HepG2 (cell line): Measurements from ENCODE around the gene UQCRC1. TPM values are rescaled to one million over a fixed set of nuclear protein-coding genes. Genes with fewer than 3 reads are reported as not detected.
A peak's percentile ranks its signal among the peaks of the same experiment; 100 is the strongest.

ENCODE experiments used
- CEBPG ChIP-seq: IDR thresholded peaks from 2 replicates; pipeline ENCODE4 v1.6.1; 2016
- CHD2 ChIP-seq: IDR thresholded peaks from 2 replicates; pipeline ENCODE4 v1.6.1; 2011; ENCODE audit warnings: low read depth, low read length, improper control_type of control experiment
- DPF2 ChIP-seq: sonication (generic); formaldehyde crosslinking; IDR thresholded peaks from 2 replicates; pipeline ENCODE4 v1.4.0; 2020; ENCODE audit warnings: mild to moderate bottlenecking, low read depth, missing genetic modification reagents, borderline replicate concordance
- ERF ChIP-seq: IDR thresholded peaks from 2 replicates; pipeline ENCODE4 v1.6.1; 2018; ENCODE audit warnings: missing biosample characterization, missing genetic modification reagents
- FOXA1 ChIP-seq, 2 experiments: fragments of 450-650 bp in 1 of 2; sonication (generic) in 1 of 2; formaldehyde crosslinking in 1 of 2; IDR thresholded peaks; 2 replicates each; pipeline versions ENCODE4 v1.4.0 to v1.6.1; 2016 to 2020; ENCODE audit warnings: missing genetic modification reagents in 1 of 2
- FOXA3 ChIP-seq: IDR thresholded peaks from 2 replicates; pipeline ENCODE4 v1.6.1; 2016; ENCODE audit warnings: missing genetic modification reagents, missing compliant biosample characterization
- HDAC2 ChIP-seq: sonication (generic); formaldehyde crosslinking; IDR thresholded peaks from 2 replicates; pipeline ENCODE4 v1.4.0; 2020; ENCODE audit warnings: missing genetic modification reagents
- HNRNPH1 ChIP-seq: fragments of 200-400 bp; formaldehyde crosslinking; optimal IDR thresholded peaks from 2 replicates; pipeline ENCODE3; 2017; ENCODE audit warnings: mild to moderate bottlenecking, low read depth, low read length
- IRX3 ChIP-seq: sonication (generic); formaldehyde crosslinking; IDR thresholded peaks from 2 replicates; pipeline ENCODE4 v1.8.1; 2023; ENCODE audit warnings: mild to moderate bottlenecking, low read depth, missing genetic modification reagents, borderline replicate concordance
- JDP2 ChIP-seq: sonication (generic); formaldehyde crosslinking; IDR thresholded peaks from 2 replicates; pipeline ENCODE4 v1.8.1; 2022; ENCODE audit warnings: missing genetic modification reagents, borderline replicate concordance
- MYNN ChIP-seq: sonication (generic); formaldehyde crosslinking; IDR thresholded peaks from 2 replicates; pipeline ENCODE4 v1.4.0; 2020; ENCODE audit warnings: mild to moderate bottlenecking, low read depth, missing genetic modification reagents
- SMC3 ChIP-seq: IDR thresholded peaks from 2 replicates; pipeline ENCODE4 v1.6.1; 2011; ENCODE audit warnings: low read length, improper control_type of control experiment
- SNRNP70 ChIP-seq: fragments of 200-400 bp; formaldehyde crosslinking; IDR thresholded peaks from 2 replicates; pipeline ENCODE4 v1.6.1; 2017; ENCODE audit warnings: mild to moderate bottlenecking, low read depth, low read length, moderate library complexity
- ZBTB1 ChIP-seq: sonication (generic); formaldehyde crosslinking; IDR thresholded peaks from 2 replicates; pipeline ENCODE4 v1.4.0; 2020; ENCODE audit warnings: missing genetic modification reagents, borderline replicate concordance
- ZFP37 ChIP-seq: sonication (generic); formaldehyde crosslinking; IDR thresholded peaks from 2 replicates; pipeline ENCODE4 v1.4.0; 2020; ENCODE audit warnings: missing genetic modification reagents, borderline replicate concordance
- ZHX1 ChIP-seq: sonication (generic); formaldehyde crosslinking; IDR thresholded peaks from 2 replicates; pipeline ENCODE4 v1.8.1; 2022; ENCODE audit warnings: low read depth, mild to moderate bottlenecking, missing genetic modification reagents
- ZMAT5 ChIP-seq: sonication (generic); formaldehyde crosslinking; IDR thresholded peaks from 2 replicates; pipeline ENCODE4 v1.5.0; 2020; ENCODE audit warnings: mild to moderate bottlenecking, low read depth, missing genetic modification reagents, borderline replicate concordance
- ZNF124 ChIP-seq: sonication (generic); formaldehyde crosslinking; IDR thresholded peaks from 2 replicates; pipeline ENCODE4 v1.4.0; 2020; ENCODE audit warnings: missing genetic modification reagents
- ZNF24 ChIP-seq: fragments of 450-650 bp; IDR thresholded peaks from 2 replicates; pipeline ENCODE4 v1.6.1; 2017; ENCODE audit warnings: antibody characterized with exemption, mild to moderate bottlenecking
- ZNF274 ChIP-seq: sonication (generic); formaldehyde crosslinking; IDR thresholded peaks from 2 replicates; pipeline ENCODE4 v1.5.1; 2020; ENCODE audit warnings: mild to moderate bottlenecking, missing genetic modification reagents
- ZNF362 ChIP-seq: sonication (generic); formaldehyde crosslinking; IDR thresholded peaks from 2 replicates; pipeline ENCODE4 v1.4.0; 2020; ENCODE audit warnings: missing genetic modification reagents, mild to moderate bottlenecking, borderline replicate concordance
- ZNF841 ChIP-seq: sonication (generic); formaldehyde crosslinking; IDR thresholded peaks from 2 replicates; pipeline ENCODE4 v1.8.1; 2023; ENCODE audit warnings: missing genetic modification reagents, borderline replicate concordance
- polyA plus RNA-seq, 8 experiments: library from polyadenylated mRNA; depleted of rRNA in 3 of 8; stranded (reverse) in 7 of 8; unstranded in 1 of 8; fragments of >200 nt; fragmentation: Illumina TruSeq in 4 of 8; extraction: Trizol in 4 of 8; gene quantifications; 2 replicates each; pipeline versions ENCODE4 v1.2.1 to v1.2.3, GENCODE V29; 2011 to 2016; ENCODE audit warnings: low read depth in 4 of 8, missing spikeins in 1 of 8, mixed read lengths in 1 of 8; ENCODE audit not compliant: insufficient read depth in 1 of 8
- total RNA-seq, 5 experiments: library from RNA; depleted of rRNA; stranded (reverse); fragments of >200 nt; fragmentation: Illumina TruSeq; extraction: Trizol; gene quantifications; 2 replicates each; pipeline ENCODE4 v1.2.3, GENCODE V29; 2016; ENCODE audit warnings: low read depth in 1 of 5
- TF ChIP-seq, protein P1 (sequence below): sonication (generic); formaldehyde crosslinking; IDR thresholded peaks from 2 replicates; pipeline ENCODE4 v1.5.0; 2020; ENCODE audit warnings: mild to moderate bottlenecking, missing genetic modification reagents

The UQCRC1 gene
- total and polyA plus RNA-seq, 2 of the 13 experiments (the other 11 are each of a cell fraction or from before 2014, with no cell fraction given), result 316 to 680 TPM

GRCh38 chr3:48609088-48610005 lies at the start of gene UQCRC1 (continued):
- no peak for TF ChIP-seq FOXA1 (IDR thresholded peaks at IDR 0.05)
- TF ChIP-seq FOXA1 (CRISPR knock-in tag; IDR thresholded peaks at IDR 0.05), result no peak
- TF ChIP-seq ZBTB1 (CRISPR knock-in tag), result no peak
- TF ChIP-seq JDP2 (CRISPR knock-in tag), result no peak; the same call in 1 of the 2 replicates
- TF ChIP-seq DPF2 (CRISPR knock-in tag), result no peak
- peak; percentile 97 for TF ChIP-seq ZHX1
- no peak for TF ChIP-seq ZNF24
- no peak for TF ChIP-seq CHD2
- TF ChIP-seq, protein P1, sequence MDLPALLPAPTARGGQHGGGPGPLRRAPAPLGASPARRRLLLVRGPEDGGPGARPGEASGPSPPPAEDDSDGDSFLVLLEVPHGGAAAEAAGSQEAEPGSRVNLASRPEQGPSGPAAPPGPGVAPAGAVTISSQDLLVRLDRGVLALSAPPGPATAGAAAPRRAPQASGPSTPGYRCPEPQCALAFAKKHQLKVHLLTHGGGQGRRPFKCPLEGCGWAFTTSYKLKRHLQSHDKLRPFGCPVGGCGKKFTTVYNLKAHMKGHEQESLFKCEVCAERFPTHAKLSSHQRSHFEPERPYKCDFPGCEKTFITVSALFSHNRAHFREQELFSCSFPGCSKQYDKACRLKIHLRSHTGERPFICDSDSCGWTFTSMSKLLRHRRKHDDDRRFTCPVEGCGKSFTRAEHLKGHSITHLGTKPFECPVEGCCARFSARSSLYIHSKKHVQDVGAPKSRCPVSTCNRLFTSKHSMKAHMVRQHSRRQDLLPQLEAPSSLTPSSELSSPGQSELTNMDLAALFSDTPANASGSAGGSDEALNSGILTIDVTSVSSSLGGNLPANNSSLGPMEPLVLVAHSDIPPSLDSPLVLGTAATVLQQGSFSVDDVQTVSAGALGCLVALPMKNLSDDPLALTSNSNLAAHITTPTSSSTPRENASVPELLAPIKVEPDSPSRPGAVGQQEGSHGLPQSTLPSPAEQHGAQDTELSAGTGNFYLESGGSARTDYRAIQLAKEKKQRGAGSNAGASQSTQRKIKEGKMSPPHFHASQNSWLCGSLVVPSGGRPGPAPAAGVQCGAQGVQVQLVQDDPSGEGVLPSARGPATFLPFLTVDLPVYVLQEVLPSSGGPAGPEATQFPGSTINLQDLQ, result peak; percentile 83
- peak; percentile 71 for TF ChIP-seq HDAC2 (CRISPR knock-in tag)
- TF ChIP-seq SMC3, result peak; percentile 4; the same call in 1 of the 2 replicates
- peak; percentile 82; the same call in 1 of the 2 replicates for TF ChIP-seq ERF (CRISPR knock-in tag)
- 0 out of 2 replicates have a peak, but pooled peaks have one; percentile 50 for TF ChIP-seq ZNF124
- TF ChIP-seq ZNF274, result peak; percentile 54
- no peak for TF ChIP-seq FOXA3 (CRISPR knock-in tag)
- no peak for TF ChIP-seq IRX3 (CRISPR knock-in tag)
- TF ChIP-seq ZFP37 (CRISPR knock-in tag), result no peak; the same call in 1 of the 2 replicates
- TF ChIP-seq MYNN (CRISPR knock-in tag), result no peak
- TF ChIP-seq CEBPG (CRISPR knock-in tag), result no peak
- TF ChIP-seq ZNF841, result no peak
- TF ChIP-seq SNRNP70, result no peak
- no peak for TF ChIP-seq HNRNPH1
- peak; percentile 66 for TF ChIP-seq ZNF362 (CRISPR knock-in tag)
- no peak for TF ChIP-seq ZMAT5 (CRISPR knock-in tag)
